K562 (cell line): ENCODE measurements around the gene RBPJ. TPM values are rescaled to one million over a fixed set of nuclear protein-coding genes. Genes with fewer than 3 reads are reported as not detected.

ENCODE experiments used
- ATAC-seq: fragments of 200-7000 bp; cut with Tn5 transposase; 3 replicates; pipeline ENCODE4 v1.9.1; 2020; ENCODE audit warnings: moderate library complexity
- BruUV-seq: library from RNA; stranded (reverse); fragments of 400-500 nt; replicated peaks from 2 replicates; lab custom pipeline; 2021; lab: Mats Ljungman, UMichigan
- CTCF ChIA-PET: fragments of 300-600 bp; formaldehyde crosslinking; extraction: SDS; loops from one replicate; lab custom pipeline; 2021; ENCODE audit warnings: low intra/inter-chr PET ratio; lab: Yijun Ruan, JAX
- POLR2A ChIA-PET: fragments of 300-600, 350-650 bp; sonication (Branson Sonifier 250); formaldehyde crosslinking; extraction: SDS; loops from one replicate; lab custom pipeline; 2021; ENCODE audit warnings: antibody characterized with exemption, inconsistent platforms; lab: Yijun Ruan, JAX
- DNase-seq, 4 experiments: peaks; one replicate each; pipeline versions ENCODE4 v3.0.0 to v3.0.0-alpha.2; 2011 to 2018; ENCODE audit warnings: low spot score in 3 of 4, mixed read lengths in 3 of 4; ENCODE audit errors: extremely low read depth in 1 of 4
- FAIRE-seq: peaks from 2 replicates; lab custom pipeline; 2011; peaks lifted over from hg19 to GRCh38; lab: Jason Lieb, UNC
- H2AFZ ChIP-seq: 2 replicates; pipeline ENCODE4 v1.6.0; 2011; ENCODE audit warnings: low read depth, low read length, control low read depth, inconsistent platforms
- H3K27ac ChIP-seq: fragments of 200-600 bp; 3 replicates; pipeline ENCODE4 v1.8.0; 2011; ENCODE audit warnings: low read depth, mild to moderate bottlenecking, control low read depth, inconsistent platforms, low read length, moderate library complexity, mixed read lengths; ENCODE audit errors: extremely low read depth
- H3K27me3 ChIP-seq, 2 experiments: fragments of 300-600 bp in 1 of 2; 2 replicates in 1 of 2; 3 replicates in 1 of 2; pipeline versions ENCODE4 v1.6.0 to v1.8.0; 2011; ENCODE audit warnings: inconsistent platforms in 2 of 2, low read length in 2 of 2, mild to moderate bottlenecking in 1 of 2, mixed read lengths in 1 of 2, moderate library complexity in 1 of 2; ENCODE audit not compliant: control insufficient read depth in 2 of 2, insufficient read depth in 2 of 2
- H3K36me3 ChIP-seq: fragments of 300-600 bp; 3 replicates; pipeline ENCODE4 v1.8.0; 2011; ENCODE audit warnings: mild to moderate bottlenecking, low read length, inconsistent platforms; ENCODE audit not compliant: control insufficient read depth, insufficient read depth
- H3K4me1 ChIP-seq, 2 experiments: fragments of 200-600 bp in 1 of 2; replicated peaks in 1 of 2; 2 replicates in 1 of 2; 3 replicates in 1 of 2; pipeline versions ENCODE4 v1.5.1 to v1.8.0; 2011; ENCODE audit warnings: inconsistent platforms in 2 of 2, low read length in 2 of 2, mild to moderate bottlenecking in 1 of 2, mixed read lengths in 1 of 2, moderate library complexity in 1 of 2; ENCODE audit not compliant: control insufficient read depth in 2 of 2, insufficient read depth in 2 of 2
- H3K4me2 ChIP-seq: 2 replicates; pipeline ENCODE4 v1.6.1; 2011; ENCODE audit warnings: low read length, control low read depth, inconsistent platforms, mixed read lengths; ENCODE audit not compliant: insufficient read depth
- H3K4me3 ChIP-seq: fragments of 200-600 bp; sonication (generic), shearing (Covaris generic); 2 replicates; pipeline ENCODE4 v1.5.1; 2016; ENCODE audit warnings: control low read depth, inconsistent platforms
- H3K79me2 ChIP-seq: fragments of 200-600 bp; 3 replicates; pipeline ENCODE4 v1.8.0; 2011; ENCODE audit warnings: low read length, inconsistent platforms; ENCODE audit not compliant: control insufficient read depth, insufficient read depth
- H3K9ac ChIP-seq, 2 experiments: 2 replicates each; pipeline versions ENCODE4 v1.6.0 to v1.6.1; 2011; ENCODE audit warnings: low read depth in 2 of 2, low read length in 2 of 2, control low read depth in 1 of 2, inconsistent platforms in 1 of 2, mild to moderate bottlenecking in 1 of 2, mixed read lengths in 1 of 2; ENCODE audit not compliant: insufficient read depth in 1 of 2
- H3K9me1 ChIP-seq: one replicate; pipeline ENCODE4 v1.6.0; 2011; ENCODE audit warnings: inconsistent platforms, mild to moderate bottlenecking, low read length, moderate library complexity; ENCODE audit not compliant: control insufficient read depth, insufficient read depth
- H3K9me3 ChIP-seq: replicated peaks from 2 replicates; pipeline ENCODE4 v1.5.1; 2011; ENCODE audit warnings: low read depth, low read length, inconsistent platforms; ENCODE audit not compliant: control insufficient read depth, insufficient read depth
- H4K20me1 ChIP-seq: replicated peaks from 2 replicates; pipeline ENCODE4 v1.6.1; 2011; ENCODE audit warnings: low read length, inconsistent platforms, mixed read lengths; ENCODE audit not compliant: control insufficient read depth, insufficient read depth
- HCFC1 ChIP-seq: IDR thresholded peaks from 2 replicates; pipeline ENCODE4 v1.6.1; 2012; ENCODE audit warnings: low read depth, low read length, improper control_type of control experiment
- SMAD2 ChIP-seq: fragments of 150-350 bp; IDR thresholded peaks from 2 replicates; pipeline ENCODE4 v1.6.1; 2014; ENCODE audit warnings: low read depth, mild to moderate bottlenecking, low read length
- SREBF1 ChIP-seq: fragments of 150-350 bp; IDR thresholded peaks from 2 replicates; pipeline ENCODE4 v1.6.1; 2014; ENCODE audit warnings: antibody characterized with exemption, low read depth, low read length, borderline replicate concordance
- TEAD1 ChIP-seq, 2 experiments: fragments of 450-650 bp in 1 of 2; sonication (generic) in 1 of 2; formaldehyde crosslinking; IDR thresholded peaks; 2 replicates each; pipeline versions ENCODE4 v1.4.0 to v1.8.0; 2020 to 2022; ENCODE audit warnings: mild to moderate bottlenecking in 2 of 2, missing genetic modification reagents in 1 of 2
- ZNF507 ChIP-seq: conservative IDR thresholded peaks from 2 replicates; pipeline ENCODE4 v1.6.1; 2017; ENCODE audit warnings: missing genetic modification characterization, missing compliant biosample characterization
- ZNF512 ChIP-seq: IDR thresholded peaks from 2 replicates; pipeline ENCODE4 v1.6.1; 2016; ENCODE audit warnings: missing genetic modification characterization, missing compliant biosample characterization
- ZNF695 ChIP-seq: fragments of 450-650 bp; formaldehyde crosslinking; IDR thresholded peaks from 2 replicates; pipeline ENCODE4 v1.4.0; 2020; ENCODE audit warnings: mild to moderate bottlenecking, moderate library complexity
- WGBS: fragments of 100-300 bp; shearing (Covaris generic); methylation state at CpG from one replicate; pipeline ENCODE4 v1.1.6; 2016; ENCODE audit warnings: low coverage, mixed read lengths; ENCODE audit not compliant: insufficient coverage; ENCODE audit errors: missing lambda C conversion rate; 5-methylcytosine and 5-hydroxymethylcytosine counted together
- in situ Hi-C: fragments of 300-500 bp; cut with MboI; formaldehyde crosslinking; loops from 4 replicates; pipeline ENCODE4 v1.15.0; 2018; ENCODE audit warnings: inconsistent platforms, mixed read lengths
- intact Hi-C: fragments of 100-400 bp; cut with micrococcal nuclease; formaldehyde crosslinking; loops from 2 replicates; pipeline ENCODE4 v1.14.2; 2022
- polyA plus RNA-seq, 8 experiments: library from polyadenylated mRNA; depleted of rRNA in 4 of 8; stranded (reverse) in 5 of 8; unstranded in 3 of 8; fragments of >200 nt; fragmentation: Nextera tagmentation in 2 of 8; fragmentation: Illumina TruSeq in 1 of 8; extraction: Ambion mirVana in 2 of 8; extraction: Trizol in 1 of 8; gene quantifications; 2 replicates each; pipeline versions ENCODE4 v1.2.1 to v1.2.3, GENCODE V29; 2011 to 2014; ENCODE audit warnings: inconsistent platforms in 1 of 8, missing spikeins in 1 of 8
- total RNA-seq, 7 experiments: library from RNA; depleted of rRNA in 6 of 7; stranded (reverse); fragments of >200 nt in 6 of 7; fragmentation: Illumina TruSeq in 2 of 7; extraction: Trizol in 2 of 7; gene quantifications; 2 replicates each; pipeline versions ENCODE4 v1.2.1 to v1.2.3, GENCODE V29; 2011 to 2021; ENCODE audit warnings: low replicate concordance in 1 of 7
- TF ChIP-seq, protein P1 (sequence below): sonication (generic); formaldehyde crosslinking; IDR thresholded peaks from 2 replicates; pipeline ENCODE4 v1.8.0; 2022; ENCODE audit warnings: mild to moderate bottlenecking, low read depth, missing genetic modification reagents

RBPJ gene
- total and polyA plus RNA-seq, 9 of the 15 experiments (the other 6 are each of a cell fraction or from before 2014, with no cell fraction given): 17.2 to 49.4 (median 33.8) TPM

GRCh38 chr4:26302031-26302899 lies 18.5 kb upstream of the RBPJ start:
- BruUV-seq: no TSS peak
- Histone ChIP-seq H3K27ac (no peak overlapping the region), H2AFZ (no peak overlapping the region), H3K4me2 (no peak overlapping the region), H3K4me3 (no peak overlapping the region), H3K9me3 (no peaks in the 10 kb centered on the region), H3K79me2 (no peaks in the 10 kb centered on the region), H3K4me1 (no peaks in the 10 kb centered on the region; a peak in 2 of 5 replicates), H3K27me3 (peaks cover under 1 to 7% of the 10 kb centered on the region in 2 experiments), H3K36me3 (no peaks in the 10 kb centered on the region), H3K9me1 (no peaks in the 10 kb centered on the region), H3K9ac (no peak overlapping the region), H4K20me1 (no peaks in the 10 kb centered on the region)
- FAIRE-seq: no peak
- TF ChIP-seq ZNF695 (CRISPR knock-in tag) (no peak), ZNF507 (0 out of 2 replicates have a peak, but pooled peaks have one; percentile 31)
- CTCF ChIA-PET: no interaction called here
- ATAC-seq: no peak
- intact Hi-C loops (no loop called here), in situ Hi-C loops (no loop called here)
- POLR2A ChIA-PET: interaction anchor here (0.7 to 1.3 kb wide), 2 partner anchors 10 to 19 kb away, joined by 3 to 4 read pairs; no protein-coding TSS in a partner anchor
- DNase-seq: no peak
- 22% methylated on average over 5 of the region's 5 CpGs for WGBS

- ChIA-PET CTCF (no interaction called here), POLR2A (interaction anchor here (0.6 to 1.3 kb wide), 3 partner anchors 9 to 689 kb away, joined by 3 to 4 read pairs (median 3); no protein-coding TSS in a partner anchor)
- Histone ChIP-seq H4K20me1 (no peaks in the 10 kb centered on the region), H3K4me3 (no peak overlapping the region), H2AFZ (no peak overlapping the region), H3K27ac (no peak overlapping the region), H3K4me2 (no peak overlapping the region), H3K79me2 (no peaks in the 10 kb centered on the region), H3K9me1 (no peaks in the 10 kb centered on the region), H3K27me3 (peaks cover 0 to 6% of the 10 kb centered on the region in 2 experiments; a peak in 4 of 5 replicates), H3K9ac (no peak overlapping the region), H3K9me3 (no peaks in the 10 kb centered on the region), H3K36me3 (no peaks in the 10 kb centered on the region), H3K4me1 (no peaks in the 10 kb centered on the region; a peak in 2 of 5 replicates)
- DNase-seq (no peak), ATAC-seq (no peak), FAIRE-seq (no peak)
- intact Hi-C loops: no loop called here
- no TSS peak for BruUV-seq
- WGBS: 42% methylated on average over 4 of the region's 4 CpGs
- in situ Hi-C loops: no loop called here
- TF ChIP-seq ZNF512 (tag) (no peak), HCFC1 (no peak), TEAD1 (CRISPR knock-in tag; IDR thresholded peaks at IDR 0.05) (no peak), SMAD2 (no peak), SREBF1 (no peak)
- TF ChIP-seq, protein P1, sequence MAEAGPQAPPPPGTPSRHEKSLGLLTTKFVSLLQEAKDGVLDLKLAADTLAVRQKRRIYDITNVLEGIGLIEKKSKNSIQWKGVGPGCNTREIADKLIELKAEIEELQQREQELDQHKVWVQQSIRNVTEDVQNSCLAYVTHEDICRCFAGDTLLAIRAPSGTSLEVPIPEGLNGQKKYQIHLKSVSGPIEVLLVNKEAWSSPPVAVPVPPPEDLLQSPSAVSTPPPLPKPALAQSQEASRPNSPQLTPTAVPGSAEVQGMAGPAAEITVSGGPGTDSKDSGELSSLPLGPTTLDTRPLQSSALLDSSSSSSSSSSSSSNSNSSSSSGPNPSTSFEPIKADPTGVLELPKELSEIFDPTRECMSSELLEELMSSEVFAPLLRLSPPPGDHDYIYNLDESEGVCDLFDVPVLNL (CRISPR knock-in tag): no peak
These were observed 17.8 kb upstream of the RBPJ start for GRCh38 chr4:26303008-26303407.
